T follicular helper cell (primary cell): ENCODE results near the gene CAPN14.

Experiments used
- DNase-seq: peaks from one replicate; pipeline ENCODE4 v3.0.0-alpha.2; 2020; ENCODE audit warnings: low read depth

CAPN14 gene

GRCh38 chr2:31141443-31142085 lies 75.8 kb downstream of the CAPN14 start:
- no peak for DNase-seq

GRCh38 chr2:31140151-31140550 lies 77.2 kb downstream of the CAPN14 start:
- no peak for DNase-seq

- DNase-seq = no peak
Measured at GRCh38 chr2:31139671-31140070, 77.6 kb downstream of the CAPN14 start.

GRCh38 chr2:31138037-31138962 lies 79.0 kb downstream of the CAPN14 start, which contains the start of gene GALNT14:
GALNT14 (minus strand) TSS chr2:31138440; CDS start chr2:31138086, 354 bp downstream.
- peak; percentile 1 for DNase-seq

GRCh38 chr2:31137211-31138036 lies 79.9 kb downstream of the CAPN14 start:
- no peak for DNase-seq

- DNase-seq = no peak
Measured at GRCh38 chr2:31136732-31137131, 80.6 kb downstream of the CAPN14 start.

- DNase-seq = no peak
Measured at GRCh38 chr2:31136000-31136399, 81.3 kb downstream of the CAPN14 start.

GRCh38 chr2:31134480-31134879 lies 82.8 kb downstream of the CAPN14 start:
- DNase-seq = no peak

GRCh38 chr2:31132786-31133185 lies 84.5 kb downstream of the CAPN14 start:
- DNase-seq = no peak

GRCh38 chr2:31131871-31132270 lies 85.4 kb downstream of the CAPN14 start:
- no peak for DNase-seq

GRCh38 chr2:31129375-31130171 lies 87.7 kb downstream of the CAPN14 start:
- no peak for DNase-seq

GRCh38 chr2:31127931-31128330 lies 89.4 kb downstream of the CAPN14 start:
- no peak for DNase-seq

- no peak for DNase-seq
Measured at GRCh38 chr2:31125918-31126695, 91.2 kb downstream of the CAPN14 start.

GRCh38 chr2:31124904-31125303 lies 92.4 kb downstream of the CAPN14 start:
- no peak for DNase-seq
